B cell (primary cell): ENCODE measurements around the gene EFCAB9. TPM values are rescaled to one million over a fixed set of nuclear protein-coding genes. Genes with fewer than 3 reads are reported as not detected.

ENCODE experiments used
- ATAC-seq: fragments of 200-7000 bp; cut with Tn5 transposase; one replicate; pipeline ENCODE4 v1.10.0; 2021; ENCODE audit warnings: low read depth, mild to moderate bottlenecking, moderate number of reproducible peaks, moderate library complexity
- CTCF ChIA-PET: fragments of 350-600 bp; sonication (Branson Sonifier 250); formaldehyde crosslinking; loops from one replicate; lab custom pipeline; 2021; ENCODE audit warnings: antibody characterized with exemption, inconsistent platforms; lab: Charles Lee
- POLR2A ChIA-PET: fragments of 350-600 bp; sonication (Branson Sonifier 250); formaldehyde crosslinking; loops from one replicate; lab custom pipeline; 2021; ENCODE audit warnings: antibody characterized with exemption; lab: Charles Lee
- DNase-seq: peaks from one replicate; pipeline ENCODE4 v3.0.0; 2013
- H2AFZ ChIP-seq: 2 replicates; pipeline ENCODE4 v1.6.1; 2012; ENCODE audit warnings: mild to moderate bottlenecking, low read depth, low read length; ENCODE audit not compliant: insufficient read depth, poor library complexity, severe bottlenecking
- H3K27ac ChIP-seq, 2 donors: 1 replicate in 1 of 2; 2 replicates in 1 of 2; pipeline ENCODE4 v1.5.1; 2012 to 2013; ENCODE audit warnings: low read length in 2 of 2, mild to moderate bottlenecking in 2 of 2, moderate library complexity in 1 of 2
- H3K27me3 ChIP-seq, 4 experiments: fragments of 200-600 bp in 1 of 4; sonication (generic) in 1 of 4; replicated peaks in 1 of 4; 1 replicate in 2 of 4; 2 replicates in 2 of 4; pipeline versions ENCODE4 v1.6.1 to v1.7.0; 2013 to 2016; ENCODE audit warnings: low read length in 3 of 4, mild to moderate bottlenecking in 2 of 4, mixed read lengths in 1 of 4, moderate library complexity in 1 of 4; ENCODE audit not compliant: insufficient read depth in 4 of 4, control insufficient read depth in 3 of 4; ENCODE audit errors: control extremely low read depth in 1 of 4
- H3K36me3 ChIP-seq, 2 experiments: replicated peaks in 1 of 2; 1 replicate in 1 of 2; 2 replicates in 1 of 2; pipeline versions ENCODE4 v1.6.1 to v1.7.1; 2013; ENCODE audit warnings: low read length in 1 of 2; ENCODE audit not compliant: insufficient read depth in 2 of 2, control insufficient read depth in 1 of 2; ENCODE audit errors: control extremely low read depth in 1 of 2, extremely low read depth in 1 of 2
- H3K4me1 ChIP-seq, 2 donors: fragments of 200-600 bp in 1 of 2; sonication (generic) in 1 of 2; 1 replicate in 1 of 2; 2 replicates in 1 of 2; pipeline versions ENCODE4 v1.5.1 to v1.6.1; 2013 to 2017; ENCODE audit warnings: low read length in 2 of 2; ENCODE audit not compliant: control insufficient read depth in 2 of 2, insufficient read depth in 2 of 2
- H3K4me2 ChIP-seq: replicated peaks from 2 replicates; pipeline ENCODE3; 2012; ENCODE audit warnings: mild to moderate bottlenecking, low read depth, low read length; ENCODE audit not compliant: poor library complexity, severe bottlenecking
- H3K4me3 ChIP-seq, 5 experiments: fragments of 200-600 bp in 1 of 5; sonication (generic) in 1 of 5; 1 replicate in 3 of 5; 2 replicates in 2 of 5; pipeline versions ENCODE4 v1.5.1 to v1.7.0; 2011 to 2016; ENCODE audit warnings: low read length in 4 of 5, mild to moderate bottlenecking in 4 of 5, low read depth in 2 of 5, control low read depth in 1 of 5, moderate library complexity in 1 of 5; ENCODE audit not compliant: insufficient read depth in 1 of 5; ENCODE audit errors: control extremely low read depth in 1 of 5, extremely low read depth in 1 of 5
- H3K79me2 ChIP-seq: fragments of 200-600 bp; sonication (generic); one replicate; pipeline ENCODE4 v1.6.0; 2016; ENCODE audit warnings: low read length; ENCODE audit not compliant: control insufficient read depth, insufficient read depth
- H3K9ac ChIP-seq: fragments of 200-600 bp; sonication (generic); 2 replicates; pipeline ENCODE4 v1.6.1; 2017; ENCODE audit warnings: mild to moderate bottlenecking, low read length, moderate library complexity
- H3K9me3 ChIP-seq, 3 donors: one replicate each; pipeline versions ENCODE4 v1.6.1 to v1.7.1; 2013; ENCODE audit warnings: low read length in 2 of 3; ENCODE audit not compliant: control insufficient read depth in 2 of 3, insufficient read depth in 1 of 3; ENCODE audit errors: control extremely low read depth in 1 of 3
- H4K20me1 ChIP-seq: 2 replicates; pipeline ENCODE4 v1.6.0; 2012; ENCODE audit warnings: mild to moderate bottlenecking, low read length; ENCODE audit not compliant: insufficient read depth, control insufficient read depth, poor library complexity, severe bottlenecking
- H3K27ac Mint-ChIP-seq: one replicate; pipeline ENCODE4 v1.8.0; 2021; ENCODE audit warnings: mixed read lengths
- H3K27me3 Mint-ChIP-seq: one replicate; pipeline ENCODE4 v1.8.0; 2021; ENCODE audit warnings: mixed read lengths
- H3K4me1 Mint-ChIP-seq: one replicate; pipeline ENCODE4 v1.8.0; 2021; ENCODE audit warnings: mixed read lengths
- H3K4me3 Mint-ChIP-seq: one replicate; pipeline ENCODE4 v1.8.0; 2021; ENCODE audit warnings: mixed read lengths
- H3K9me3 Mint-ChIP-seq: one replicate; pipeline ENCODE4 v1.8.0; 2022; ENCODE audit warnings: mixed read lengths; ENCODE audit not compliant: insufficient read depth
- CTCF ChIP-seq: fragments of 200-600 bp; IDR thresholded peaks from one replicate; pipeline ENCODE4 v1.8.0; 2022; ENCODE audit warnings: antibody characterized with exemption, mild to moderate bottlenecking
- EZH2 ChIP-seq: IDR thresholded peaks from 2 replicates; pipeline ENCODE4 v1.6.1; 2012; ENCODE audit warnings: borderline replicate concordance, low read depth, mild to moderate bottlenecking, moderate library complexity, low read length; ENCODE audit not compliant: insufficient read depth, poor library complexity, severe bottlenecking
- WGBS: methylation state at CpG from one replicate; pipeline ENCODE4 v1.1.5; 2013; ENCODE audit warnings: missing lambda C conversion rate; ENCODE audit not compliant: insufficient coverage; 5-methylcytosine and 5-hydroxymethylcytosine counted together
- intact Hi-C: fragments of 100-400 bp; cut with micrococcal nuclease; formaldehyde crosslinking; loops from one replicate; pipeline ENCODE4 v1.10.0; 2022
- polyA plus RNA-seq: library from polyadenylated mRNA; depleted of rRNA; stranded (reverse); fragments of >200 nt; gene quantifications from 2 replicates; pipeline ENCODE4 v1.2.3, GENCODE V29; 2012
- total RNA-seq, 2 donors: library from RNA; stranded (reverse); fragments of 120-200 nt in 1 of 2; gene quantifications; 1 replicate in 1 of 2; 2 replicates in 1 of 2; pipeline versions ENCODE4 v1.2.3 to v1.2.4, GENCODE V29; 2013 to 2022

EFCAB9 gene
- total and polyA plus RNA-seq, 2 donors (not counting 1 experiment from before 2014, with no cell fraction given), result not detected

GRCh38 chr5:172216345-172216744, 22.4 kb downstream of the EFCAB9 start:
- ChIA-PET CTCF (no interaction called here), POLR2A (no interaction called here)
- H4K20me1 ChIP-seq, result no peaks in the 10 kb centered on the region
- H3K79me2 ChIP-seq, result no peaks in the 10 kb centered on the region
- Mint-ChIP-seq H3K27me3 (no peaks in the 10 kb centered on the region), H3K4me3 (no peak overlapping the region), H3K9me3 (peaks cover 11% of the 10 kb centered on the region), H3K4me1 (no peaks in the 10 kb centered on the region), H3K27ac (no peak overlapping the region)
- WGBS, result no CpG with 5 or more reads among the region's 3 CpGs
- no peak overlapping the region for H3K9ac ChIP-seq
- no peaks in the 10 kb centered on the region for H3K27me3 ChIP-seq
- no peak for ATAC-seq
- peaks cover 0 to 19% of the 10 kb centered on the region in 2 experiments for H3K36me3 ChIP-seq
- intact Hi-C loops, result no loop called here
- H3K4me2 ChIP-seq, result no peak overlapping the region
- H3K9me3 ChIP-seq, result peaks cover 1 to 5% (median 5%) of the 10 kb centered on the region in 3 donors
- H2AFZ ChIP-seq, result no peak overlapping the region
- TF ChIP-seq EZH2 (no peak), CTCF (no peak)
- H3K4me1 ChIP-seq, result no peaks in the 10 kb centered on the region
- no peak for DNase-seq
- no peak overlapping the region for H3K4me3 ChIP-seq
- no peak overlapping the region for H3K27ac ChIP-seq

GRCh38 chr5:172219296-172219695, 25.3 kb downstream of the EFCAB9 start:
- H3K27me3 Mint-ChIP-seq, result no peaks in the 10 kb centered on the region
- Histone ChIP-seq H3K4me2 (no peak overlapping the region), H3K4me3 (no peak overlapping the region), H3K36me3 (peaks cover 0 to 14% of the 10 kb centered on the region in 2 experiments), H3K27me3 (no peaks in the 10 kb centered on the region), H3K9me3 (peaks cover 1 to 5% (median 5%) of the 10 kb centered on the region in 3 donors), H2AFZ (no peak overlapping the region), H4K20me1 (no peaks in the 10 kb centered on the region), H3K27ac (no peak overlapping the region), H3K4me1 (peaks cover 3 to 4% of the 10 kb centered on the region in 2 donors), H3K79me2 (no peaks in the 10 kb centered on the region), H3K9ac (no peak overlapping the region)
- TF ChIP-seq EZH2 (no peak), CTCF (no peak)
- H3K27ac Mint-ChIP-seq, result no peak overlapping the region
- peaks cover 6% of the 10 kb centered on the region for H3K4me1 Mint-ChIP-seq
- no peak for ATAC-seq
- ChIA-PET CTCF (no interaction called here), POLR2A (no interaction called here)
- 100% methylated on average over 1 of the region's 2 CpGs for WGBS
- H3K9me3 Mint-ChIP-seq, result peaks cover 11% of the 10 kb centered on the region
- intact Hi-C loops, result no loop called here
- no peak overlapping the region for H3K4me3 Mint-ChIP-seq
- no peak for DNase-seq
